GM10847 (cell line): Measurements from ENCODE around the gene GRK5.

Experiments
- POLR2A ChIP-seq: IDR thresholded peaks from 2 replicates; pipeline ENCODE4 v1.6.1; 2011; ENCODE audit not compliant: insufficient read length; ENCODE audit errors: extremely low read depth

GRK5 gene

DNA sequence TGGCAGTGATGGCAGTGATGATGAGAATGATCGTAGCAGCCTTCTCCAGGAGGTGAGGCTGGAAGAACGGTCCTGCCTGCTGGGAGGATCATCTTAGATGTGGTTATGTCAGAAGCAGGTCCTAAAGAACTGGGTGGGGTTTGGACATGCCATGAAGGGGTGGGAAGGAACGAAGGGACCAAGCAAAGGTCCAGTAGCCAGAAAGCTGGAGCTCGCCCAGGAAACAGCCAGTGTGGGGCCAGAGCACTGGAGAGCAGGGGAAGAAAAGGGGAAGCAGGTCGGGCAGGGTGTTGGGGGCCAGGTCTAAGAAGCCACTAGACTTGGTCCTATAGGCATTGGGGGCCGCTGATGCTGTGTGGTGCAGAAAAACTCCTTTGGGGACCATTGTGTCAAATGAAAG, 207.8 kb downstream of the GRK5 start:
- TF ChIP-seq POLR2A, result no peak

DNA sequence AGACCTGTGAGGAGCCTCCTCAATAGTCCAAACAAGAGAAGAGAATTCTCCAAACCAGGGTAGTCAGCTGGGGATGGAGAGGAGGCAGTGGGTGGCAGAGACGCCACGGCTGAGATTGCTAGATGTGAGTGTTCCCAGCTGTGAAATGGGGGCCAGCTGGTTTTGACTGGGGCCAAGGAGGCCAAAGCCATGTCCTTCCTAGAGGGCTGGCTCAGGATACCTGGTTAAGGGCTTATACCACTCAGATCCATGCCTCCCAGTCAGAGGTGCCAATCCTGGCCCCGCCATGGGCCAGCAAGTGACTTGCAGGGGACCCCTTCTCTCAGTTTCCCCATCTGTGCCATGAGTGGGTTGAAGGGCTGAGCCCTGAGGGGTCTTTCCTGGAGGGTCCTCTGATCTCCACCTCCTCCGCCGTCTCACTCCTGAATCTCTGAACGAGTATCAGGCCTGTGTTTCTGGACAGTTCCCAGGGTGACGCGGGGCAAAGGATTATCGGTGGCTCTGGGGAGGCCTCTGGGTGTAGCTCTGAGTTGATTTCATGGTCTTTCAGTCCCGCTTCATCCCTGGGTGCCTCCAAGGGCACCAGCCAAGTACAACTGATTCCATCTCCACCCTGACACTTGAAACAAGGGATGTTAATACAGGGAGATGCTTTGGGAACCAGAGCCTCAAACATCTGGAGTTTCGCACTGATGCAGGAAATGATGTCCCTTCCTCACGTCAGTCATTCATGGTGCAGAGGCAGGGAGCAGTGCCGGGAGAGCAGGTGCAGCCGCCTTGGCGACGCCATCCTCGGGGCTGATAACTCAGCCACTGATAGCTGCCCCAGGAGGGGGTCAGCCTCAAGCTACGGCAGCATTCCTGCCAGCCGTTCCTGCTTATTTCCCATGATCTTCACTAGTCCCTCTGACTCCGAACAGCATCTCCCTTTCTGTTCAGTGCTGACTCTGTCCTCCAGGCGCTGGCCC, 208.4 kb downstream of the GRK5 start:
- TF ChIP-seq POLR2A, result no peak

GRCh38 chr10:119416855-119417254, 209.5 kb downstream of the GRK5 start:
- TF ChIP-seq POLR2A, result no peak

DNA sequence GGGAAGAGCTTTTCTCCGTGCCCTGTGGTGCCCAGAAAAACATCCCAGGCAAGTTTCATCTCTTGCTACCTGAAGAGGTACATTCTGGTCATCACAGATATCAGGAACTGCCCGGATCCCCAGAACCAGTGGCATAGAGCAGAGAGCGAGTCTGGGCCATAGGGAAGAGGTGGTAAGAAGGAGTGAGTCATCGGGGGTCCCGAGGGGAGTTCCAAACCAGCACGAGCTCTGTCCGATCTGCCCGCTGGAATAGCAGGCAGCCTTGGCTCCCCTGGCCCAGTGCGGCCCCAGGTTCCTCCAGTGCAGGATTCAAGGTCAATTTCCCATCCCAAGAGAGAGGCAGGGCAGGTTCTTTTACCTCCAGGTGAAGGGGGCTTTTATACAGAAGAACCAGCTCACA, 210.5 kb downstream of the GRK5 start:
- no peak for TF ChIP-seq POLR2A

DNA sequence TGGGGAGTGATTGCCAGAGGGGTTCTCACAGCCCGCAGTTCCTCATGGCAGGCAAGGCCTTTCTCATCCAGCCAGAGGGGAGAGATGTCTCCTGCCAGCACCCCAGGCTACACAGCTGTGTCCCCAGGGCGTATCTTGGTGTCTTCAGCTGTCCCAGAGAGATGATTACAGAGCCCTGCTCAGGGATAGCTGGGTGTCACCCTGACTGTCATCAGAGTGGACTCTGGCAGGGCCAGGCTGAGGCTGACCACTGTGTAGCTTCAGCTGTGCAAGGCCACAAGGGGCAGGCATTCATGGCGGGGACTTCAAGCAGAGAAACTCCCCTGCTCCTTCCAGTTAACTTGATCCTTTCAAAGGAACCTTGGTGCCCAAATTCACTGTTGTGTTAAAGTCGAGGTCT, 211.0 kb downstream of the GRK5 start:
- TF ChIP-seq POLR2A, result no peak

GRCh38 chr10:119419931-119420330, 212.6 kb downstream of the GRK5 start:
- TF ChIP-seq POLR2A, result no peak

DNA sequence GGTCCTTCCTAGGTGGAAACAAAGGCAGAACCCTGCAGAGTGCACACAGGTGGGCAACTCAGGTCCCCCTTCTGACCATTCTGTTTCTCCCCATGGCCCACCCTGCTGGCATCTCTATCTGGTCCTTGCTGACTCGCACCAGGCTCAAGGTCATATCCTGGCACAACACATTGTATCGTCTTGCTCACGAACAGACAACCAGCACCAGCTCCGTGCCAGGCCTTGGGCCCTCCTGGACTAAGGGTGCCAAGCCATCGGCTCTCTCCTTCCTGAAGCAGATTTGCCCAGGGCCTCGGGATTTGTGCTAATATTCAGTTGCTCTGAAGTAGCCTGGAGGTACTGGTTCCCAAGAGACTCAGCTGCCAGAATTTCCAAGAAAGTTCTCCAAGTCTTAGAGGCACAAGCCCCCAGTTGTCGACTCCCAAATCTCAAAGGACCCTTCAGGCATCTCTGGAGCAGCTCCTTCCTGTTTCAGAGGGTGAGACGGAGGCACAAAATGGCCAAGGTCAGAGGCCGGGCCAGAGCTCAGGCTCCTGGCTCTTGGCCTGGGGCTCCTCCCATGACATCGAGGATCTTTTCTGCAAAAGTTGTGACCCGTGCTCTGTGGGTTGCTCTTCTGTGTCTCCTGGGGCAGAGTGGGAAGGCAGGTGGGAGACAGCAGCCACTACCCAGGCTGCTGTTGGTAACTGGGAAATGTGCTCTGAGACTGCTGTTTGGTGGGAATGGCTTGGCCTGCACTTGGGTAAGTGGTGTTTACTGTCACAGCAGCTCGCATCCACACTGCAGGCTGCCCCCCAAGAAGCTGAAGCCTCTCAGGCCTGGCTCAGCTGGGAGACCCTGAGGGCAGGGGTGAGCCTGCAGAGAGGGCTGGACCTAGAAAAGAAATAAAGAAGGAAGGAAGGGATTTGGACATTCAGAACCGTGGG, 213.8 kb downstream of the GRK5 start:
- TF ChIP-seq POLR2A, result no peak

DNA sequence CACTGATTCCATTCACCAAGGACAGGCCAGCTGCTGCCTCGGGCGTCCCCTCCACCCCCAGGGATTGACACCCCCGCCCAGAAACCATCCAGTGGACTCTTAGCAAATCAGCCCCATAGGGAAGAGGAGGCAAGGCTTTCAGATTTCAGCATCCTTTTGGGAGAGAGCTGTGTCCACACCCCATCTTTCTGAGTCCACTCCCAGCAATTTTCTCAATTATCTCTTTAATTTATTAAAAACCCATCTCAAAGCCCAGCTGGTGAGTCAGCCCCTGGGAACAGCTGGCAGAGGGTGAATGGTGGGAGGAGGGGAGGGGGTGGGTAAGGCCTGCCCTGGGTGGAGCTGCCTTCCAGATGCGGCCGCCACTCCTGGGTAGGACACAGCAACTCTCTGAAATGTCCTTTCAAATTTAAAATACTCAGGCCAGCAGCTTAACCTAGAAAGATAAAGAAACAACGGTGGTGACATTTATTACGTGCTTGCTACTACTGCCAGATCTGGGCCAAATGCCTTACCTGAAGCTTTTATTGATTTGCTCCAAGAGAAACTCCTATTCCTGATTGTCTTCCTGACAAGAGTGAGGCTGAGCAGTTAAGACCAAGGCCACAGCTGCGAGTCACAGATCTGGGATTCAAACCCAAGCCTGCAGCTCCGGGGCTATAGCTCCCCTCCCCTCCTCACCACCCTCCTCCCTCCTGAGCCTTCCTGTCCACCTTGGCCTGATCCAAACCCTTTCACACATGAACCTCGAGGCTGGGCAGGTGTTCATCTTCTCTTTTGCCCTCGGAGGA, 214.7 kb downstream of the GRK5 start:
- no peak for TF ChIP-seq POLR2A

GRCh38 chr10:119422682-119423509, 215.5 kb downstream of the GRK5 start:
- TF ChIP-seq POLR2A, result no peak

DNA sequence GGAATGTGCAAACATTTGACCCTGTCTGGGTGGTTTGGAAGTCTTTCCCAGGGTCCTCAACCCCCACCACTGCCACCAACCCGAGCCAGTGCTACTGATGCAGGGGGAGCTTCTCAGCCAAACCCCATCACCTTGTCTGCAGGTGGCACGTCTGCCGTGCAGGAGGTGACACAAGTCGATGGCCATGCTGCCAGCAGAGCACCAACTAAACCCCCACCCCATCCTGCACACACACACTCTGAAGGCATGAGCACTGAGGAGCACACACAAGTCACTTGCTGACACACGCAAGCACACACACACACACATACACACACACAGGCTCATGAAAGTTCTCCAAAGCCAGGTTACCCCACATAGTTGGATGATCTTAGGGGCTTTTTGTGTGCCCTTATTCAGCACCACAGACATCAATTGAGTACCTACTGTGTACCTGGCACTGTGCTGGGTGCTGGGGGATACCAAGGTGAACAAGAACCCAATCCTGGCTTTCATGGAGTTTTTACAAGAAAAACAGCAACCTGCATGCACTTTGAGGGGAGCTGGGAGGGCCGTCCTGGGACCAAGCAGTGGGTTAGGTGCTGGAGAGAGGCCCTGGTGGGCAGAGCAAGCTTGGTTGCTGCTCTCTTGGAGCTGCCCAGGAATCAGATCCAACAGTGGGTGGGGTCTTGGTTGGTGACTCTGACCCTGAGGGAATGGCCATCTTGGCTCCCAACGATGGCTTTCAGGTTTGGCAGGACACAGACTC, 216.3 kb downstream of the GRK5 start:
- TF ChIP-seq POLR2A, result no peak

- TF ChIP-seq POLR2A, result no peak
Measured at GRCh38 chr10:119424258-119424975, 217.0 kb downstream of the GRK5 start.

DNA sequence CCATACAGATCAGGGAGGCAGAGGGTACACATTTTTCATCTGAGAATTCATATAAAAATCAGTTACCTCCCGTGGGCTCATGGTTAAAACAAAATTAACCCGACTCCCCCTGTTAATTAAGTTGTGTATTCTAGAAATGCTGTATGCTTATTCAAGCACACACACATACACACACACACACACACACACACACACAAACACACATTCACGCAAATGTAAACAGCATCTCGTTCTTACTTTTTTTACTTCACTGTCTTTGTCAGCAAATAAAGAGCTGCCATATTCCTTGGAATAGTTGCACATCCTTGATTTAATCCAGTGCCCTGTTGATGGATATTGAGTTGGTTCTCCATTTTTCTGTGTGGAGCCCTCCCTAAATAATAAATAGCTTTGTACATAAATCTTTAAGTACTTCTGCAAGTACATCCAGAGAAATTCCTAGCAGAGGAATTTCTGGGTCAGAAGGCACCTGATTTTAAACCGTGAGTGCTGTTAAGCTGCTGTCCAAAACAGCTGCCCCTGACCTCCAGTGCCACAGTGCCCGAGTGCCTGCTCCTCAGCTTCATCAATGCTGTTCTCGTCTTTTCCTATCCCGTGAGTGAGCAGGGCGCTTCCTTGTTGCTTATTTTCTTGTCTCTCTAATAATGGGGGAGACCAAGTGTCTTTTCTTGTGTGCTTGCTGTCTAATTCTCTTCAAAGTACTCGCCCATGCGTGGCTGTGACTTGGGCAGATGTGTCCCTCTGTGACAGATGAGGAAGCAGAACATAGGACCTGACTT, 217.9 kb downstream of the GRK5 start:
- no peak for TF ChIP-seq POLR2A
